GM12878 (cell line): ENCODE data around the gene BTNL8. TPM values are rescaled to one million over a fixed set of nuclear protein-coding genes. Genes with fewer than 3 reads are reported as not detected.

Experiments
- ATAC-seq: fragments of 200-7000 bp; cut with Tn5 transposase; 3 replicates; pipeline ENCODE4 v1.9.1; 2020; ENCODE audit warnings: mild to moderate bottlenecking, moderate library complexity
- BruUV-seq: library from RNA; stranded (reverse); fragments of 400-500 nt; replicated peaks from 2 replicates; lab custom pipeline; 2021; lab: Mats Ljungman, UMichigan
- CTCF ChIA-PET: fragments of 300-600 bp; sonication (Branson Sonifier 250); formaldehyde crosslinking; extraction: SDS; loops from one replicate; lab custom pipeline; 2021; ENCODE audit warnings: inconsistent platforms; lab: Yijun Ruan, JAX
- POLR2A ChIA-PET: fragments of 350-600 bp; formaldehyde crosslinking; extraction: SDS; loops from one replicate; lab custom pipeline; 2021; ENCODE audit warnings: inconsistent platforms; lab: Charles Lee
- RAD21 ChIA-PET: fragments of 300-600 bp; sonication (Branson Sonifier 250); formaldehyde crosslinking; loops from one replicate; lab custom pipeline; 2023; ENCODE audit warnings: antibody characterized with exemption; ENCODE audit not compliant: unreplicated experiment; lab: Charles Lee
- SMC1A ChIA-PET: fragments of 300-600 bp; sonication (Branson Sonifier 250); formaldehyde crosslinking; loops from one replicate; lab custom pipeline; 2023; ENCODE audit not compliant: unreplicated experiment, uncharacterized antibody; lab: Charles Lee
- DNase-seq: peaks from one replicate; pipeline ENCODE4 v3.0.0-alpha.2; 2011; ENCODE audit warnings: low read depth, low spot score
- FAIRE-seq: peaks from 3 replicates; lab custom pipeline; 2011; peaks lifted over from hg19 to GRCh38; lab: Jason Lieb, UNC
- H2AFZ ChIP-seq: 2 replicates; pipeline ENCODE4 v1.6.0; 2011; ENCODE audit warnings: low read depth, low read length, control low read depth; ENCODE audit not compliant: control insufficient read depth
- H3K27ac ChIP-seq: 2 replicates; pipeline ENCODE4 v1.5.1; 2011; ENCODE audit warnings: control low read depth; ENCODE audit not compliant: control insufficient read depth, insufficient read depth
- H3K27me3 ChIP-seq, 2 experiments: replicated peaks in 1 of 2; 2 replicates each; pipeline versions ENCODE4 v1.6.0 to v1.6.1; 2011; ENCODE audit warnings: low read length in 1 of 2; ENCODE audit not compliant: control insufficient read depth in 2 of 2, insufficient read depth in 2 of 2
- H3K36me3 ChIP-seq, 2 experiments: 2 replicates each; pipeline ENCODE4 v1.5.1; 2011; ENCODE audit warnings: low read length in 1 of 2; ENCODE audit not compliant: control insufficient read depth in 2 of 2, insufficient read depth in 2 of 2
- H3K4me1 ChIP-seq: 2 replicates; pipeline ENCODE4 v1.6.1; 2011; ENCODE audit warnings: mild to moderate bottlenecking, low read length, moderate library complexity, mixed read lengths; ENCODE audit not compliant: control insufficient read depth, insufficient read depth
- H3K4me2 ChIP-seq: 2 replicates; pipeline ENCODE4 v1.6.0; 2011; ENCODE audit warnings: control low read depth; ENCODE audit not compliant: control insufficient read depth, insufficient read depth
- H3K4me3 ChIP-seq: fragments of 200-600 bp; sonication (generic); 2 replicates; pipeline ENCODE4 v1.5.1; 2016
- H3K79me2 ChIP-seq: 2 replicates; pipeline ENCODE4 v1.6.0; 2011; ENCODE audit warnings: low read length; ENCODE audit not compliant: control insufficient read depth, insufficient read depth
- H3K9ac ChIP-seq: 2 replicates; pipeline ENCODE4 v1.8.0; 2011; ENCODE audit warnings: low read length, control low read depth, mixed read lengths; ENCODE audit not compliant: control insufficient read depth, insufficient read depth
- H3K9me3 ChIP-seq: replicated peaks from 3 replicates; pipeline ENCODE4 v1.5.1; 2011; ENCODE audit warnings: mild to moderate bottlenecking, low read length; ENCODE audit not compliant: control insufficient read depth, insufficient read depth
- H4K20me1 ChIP-seq: 2 replicates; pipeline ENCODE4 v1.6.0; 2011; ENCODE audit not compliant: control insufficient read depth, insufficient read depth
- BMI1 ChIP-seq: fragments of 450-650 bp; IDR thresholded peaks from 2 replicates; pipeline ENCODE4 v1.6.1; 2016; ENCODE audit warnings: mild to moderate bottlenecking, moderate library complexity, borderline replicate concordance
- EGR1 ChIP-seq, 2 experiments: IDR thresholded peaks; 1 replicate in 1 of 2; 2 replicates in 1 of 2; pipeline ENCODE4 v1.6.1; 2011 to 2012; ENCODE audit warnings: low read depth in 2 of 2, low read length in 2 of 2, borderline replicate concordance in 1 of 2, mild to moderate bottlenecking in 1 of 2, moderate library complexity in 1 of 2
- IKZF1 ChIP-seq: fragments of 450-650 bp; conservative IDR thresholded peaks from 2 replicates; pipeline ENCODE4 v1.6.1; 2017; ENCODE audit warnings: antibody characterized with exemption, mild to moderate bottlenecking
- MYB ChIP-seq: fragments of 150-350 bp; IDR thresholded peaks from 2 replicates; pipeline ENCODE4 v1.6.1; 2014; ENCODE audit warnings: mild to moderate bottlenecking, low read depth, low read length, borderline replicate concordance
- NFIC ChIP-seq: IDR thresholded peaks from 2 replicates; pipeline ENCODE4 v1.6.1; 2012; ENCODE audit warnings: low read depth, mild to moderate bottlenecking, inconsistent platforms, low read length, moderate library complexity
- NFYB ChIP-seq: IDR thresholded peaks from 2 replicates; pipeline ENCODE4 v1.6.1; 2011; ENCODE audit warnings: low read depth, mild to moderate bottlenecking, low read length, improper control_type of control experiment, moderate library complexity; ENCODE audit not compliant: insufficient read depth
- NR2C1 ChIP-seq: fragments of 450-650 bp; IDR thresholded peaks from 2 replicates; pipeline ENCODE4 v1.6.1; 2017; ENCODE audit warnings: antibody characterized with exemption, mild to moderate bottlenecking, moderate library complexity
- RAD51 ChIP-seq: fragments of 450-650 bp; IDR thresholded peaks from 2 replicates; pipeline ENCODE4 v1.6.1; 2016; ENCODE audit warnings: moderate library complexity, mild to moderate bottlenecking, inconsistent platforms
- RELA ChIP-seq: fragments of 450-650 bp; IDR thresholded peaks from 2 replicates; pipeline ENCODE4 v1.8.0; 2014; ENCODE audit warnings: borderline replicate concordance; ENCODE audit not compliant: partially characterized antibody
- SIX5 ChIP-seq: IDR thresholded peaks from 2 replicates; pipeline ENCODE4 v1.6.1; 2011; ENCODE audit warnings: mild to moderate bottlenecking, low read depth, low read length, moderate library complexity; ENCODE audit not compliant: severe bottlenecking
- SREBF1 ChIP-seq: IDR thresholded peaks from 2 replicates; pipeline ENCODE4 v1.6.1; 2012; ENCODE audit warnings: mild to moderate bottlenecking, low read length
- TCF12 ChIP-seq: IDR thresholded peaks from 2 replicates; pipeline ENCODE4 v1.6.1; 2011; ENCODE audit warnings: low read depth, mild to moderate bottlenecking, low read length
- WGBS: methylation state at CpG from one replicate; pipeline ENCODE4 v1.1.6; 2016; ENCODE audit warnings: low lambda C conversion rate; ENCODE audit not compliant: insufficient replicate concordance, insufficient coverage; ENCODE audit errors: missing lambda C conversion rate; 5-methylcytosine and 5-hydroxymethylcytosine counted together
- in situ Hi-C: fragments of 300-500 bp; cut with MboI; formaldehyde crosslinking; loops from 9 replicates; pipeline ENCODE4 v1.14.3; 2018; ENCODE audit warnings: mixed read lengths
- intact Hi-C: fragments of 100-400 bp; cut with micrococcal nuclease; formaldehyde crosslinking; loops from one replicate; pipeline ENCODE4 v1.14.2; 2022; ENCODE audit not compliant: unreplicated experiment
- polyA plus RNA-seq, 11 experiments: library from polyadenylated mRNA; depleted of rRNA in 4 of 11; unstranded in 6 of 11; stranded (reverse) in 5 of 11; fragments of >200 nt; fragmentation: Nextera tagmentation in 4 of 11; fragmentation: Illumina TruSeq in 1 of 11; extraction: Ambion mirVana in 4 of 11; extraction: Trizol in 1 of 11; gene quantifications; 1 replicate in 1 of 11; 2 replicates in 10 of 11; pipeline versions ENCODE4 v1.2.1 to v1.2.3, GENCODE V29; 2011 to 2016; ENCODE audit warnings: inconsistent platforms in 2 of 11, missing spikeins in 2 of 11, low read depth in 1 of 11
- total RNA-seq, 4 experiments: library from RNA; depleted of rRNA in 3 of 4; stranded (reverse); fragments of >200 nt in 3 of 4; fragmentation: Illumina TruSeq in 1 of 4; extraction: Trizol in 1 of 4; gene quantifications; 2 replicates each; pipeline versions ENCODE4 v1.2.1 to v1.2.3, GENCODE V29; 2013 to 2021
- TF ChIP-seq, protein P1 (sequence below): fragments of 450-650 bp; IDR thresholded peaks from 2 replicates; pipeline ENCODE4 v1.6.1; 2017; ENCODE audit warnings: antibody characterized with exemption, mild to moderate bottlenecking, moderate library complexity
- TF ChIP-seq, protein P2 (sequence below): IDR thresholded peaks from 2 replicates; pipeline ENCODE4 v1.6.1; 2012; ENCODE audit warnings: low read depth, low read length, improper control_type of control experiment
- TF ChIP-seq, protein P3 (sequence below): fragments of 450-650 bp; IDR thresholded peaks from 2 replicates; pipeline ENCODE4 v1.6.1; 2017; ENCODE audit warnings: mild to moderate bottlenecking, moderate library complexity
- TF ChIP-seq, protein P4 (sequence below): IDR thresholded peaks from 2 replicates; pipeline ENCODE4 v1.6.1; 2012; ENCODE audit warnings: low read length, inconsistent platforms

BTNL8 gene
- total and polyA plus RNA-seq, 10 of the 15 experiments (the other 5 are each of a cell fraction or from before 2014, with no cell fraction given) = 0.13 to 3.4 (median 0.26) TPM; not detected in 2

- Histone ChIP-seq H3K9ac (no peak overlapping the region), H3K4me1 (peaks cover 12% of the 10 kb centered on the region), H3K36me3 (no peaks in the 10 kb centered on the region), H3K4me3 (no peak overlapping the region), H2AFZ (no peak overlapping the region), H3K27ac (no peak overlapping the region), H3K79me2 (no peaks in the 10 kb centered on the region), H3K9me3 (no peaks in the 10 kb centered on the region; the same call in 1 of the 3 replicates), H3K4me2 (no peak overlapping the region), H3K27me3 (no peaks in the 10 kb centered on the region), H4K20me1 (no peaks in the 10 kb centered on the region)
- intact Hi-C loops (loop anchor here (10.0 kb wide), 1 partner anchor 177 kb away; no protein-coding TSS in a partner anchor), in situ Hi-C loops (no loop called here)
- SMC1A ChIA-PET = interaction anchor here (1.2 to 2.1 kb wide), 3 partner anchors 18 to 73 kb away, joined by 3 to 5 read pairs (median 5); no protein-coding TSS in a partner anchor
- RAD21 ChIA-PET = no interaction called here
- DNase-seq (no peak), ATAC-seq (no peak), FAIRE-seq (no peak)
- WGBS = 100% methylated on average over 1 of the region's 1 CpG
- CTCF ChIA-PET = no interaction called here
- POLR2A ChIA-PET = no interaction called here
- no TSS peak for BruUV-seq
- TF ChIP-seq, protein P1, sequence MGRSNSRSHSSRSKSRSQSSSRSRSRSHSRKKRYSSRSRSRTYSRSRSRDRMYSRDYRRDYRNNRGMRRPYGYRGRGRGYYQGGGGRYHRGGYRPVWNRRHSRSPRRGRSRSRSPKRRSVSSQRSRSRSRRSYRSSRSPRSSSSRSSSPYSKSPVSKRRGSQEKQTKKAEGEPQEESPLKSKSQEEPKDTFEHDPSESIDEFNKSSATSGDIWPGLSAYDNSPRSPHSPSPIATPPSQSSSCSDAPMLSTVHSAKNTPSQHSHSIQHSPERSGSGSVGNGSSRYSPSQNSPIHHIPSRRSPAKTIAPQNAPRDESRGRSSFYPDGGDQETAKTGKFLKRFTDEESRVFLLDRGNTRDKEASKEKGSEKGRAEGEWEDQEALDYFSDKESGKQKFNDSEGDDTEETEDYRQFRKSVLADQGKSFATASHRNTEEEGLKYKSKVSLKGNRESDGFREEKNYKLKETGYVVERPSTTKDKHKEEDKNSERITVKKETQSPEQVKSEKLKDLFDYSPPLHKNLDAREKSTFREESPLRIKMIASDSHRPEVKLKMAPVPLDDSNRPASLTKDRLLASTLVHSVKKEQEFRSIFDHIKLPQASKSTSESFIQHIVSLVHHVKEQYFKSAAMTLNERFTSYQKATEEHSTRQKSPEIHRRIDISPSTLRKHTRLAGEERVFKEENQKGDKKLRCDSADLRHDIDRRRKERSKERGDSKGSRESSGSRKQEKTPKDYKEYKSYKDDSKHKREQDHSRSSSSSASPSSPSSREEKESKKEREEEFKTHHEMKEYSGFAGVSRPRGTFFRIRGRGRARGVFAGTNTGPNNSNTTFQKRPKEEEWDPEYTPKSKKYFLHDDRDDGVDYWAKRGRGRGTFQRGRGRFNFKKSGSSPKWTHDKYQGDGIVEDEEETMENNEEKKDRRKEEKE = no peak
- TF ChIP-seq IKZF1 = no peak
- TF ChIP-seq SIX5 = no peak
- TF ChIP-seq, protein P2, sequence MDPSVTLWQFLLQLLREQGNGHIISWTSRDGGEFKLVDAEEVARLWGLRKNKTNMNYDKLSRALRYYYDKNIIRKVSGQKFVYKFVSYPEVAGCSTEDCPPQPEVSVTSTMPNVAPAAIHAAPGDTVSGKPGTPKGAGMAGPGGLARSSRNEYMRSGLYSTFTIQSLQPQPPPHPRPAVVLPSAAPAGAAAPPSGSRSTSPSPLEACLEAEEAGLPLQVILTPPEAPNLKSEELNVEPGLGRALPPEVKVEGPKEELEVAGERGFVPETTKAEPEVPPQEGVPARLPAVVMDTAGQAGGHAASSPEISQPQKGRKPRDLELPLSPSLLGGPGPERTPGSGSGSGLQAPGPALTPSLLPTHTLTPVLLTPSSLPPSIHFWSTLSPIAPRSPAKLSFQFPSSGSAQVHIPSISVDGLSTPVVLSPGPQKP = no peak
- TF ChIP-seq SREBF1 = no peak
- TF ChIP-seq, protein P3, sequence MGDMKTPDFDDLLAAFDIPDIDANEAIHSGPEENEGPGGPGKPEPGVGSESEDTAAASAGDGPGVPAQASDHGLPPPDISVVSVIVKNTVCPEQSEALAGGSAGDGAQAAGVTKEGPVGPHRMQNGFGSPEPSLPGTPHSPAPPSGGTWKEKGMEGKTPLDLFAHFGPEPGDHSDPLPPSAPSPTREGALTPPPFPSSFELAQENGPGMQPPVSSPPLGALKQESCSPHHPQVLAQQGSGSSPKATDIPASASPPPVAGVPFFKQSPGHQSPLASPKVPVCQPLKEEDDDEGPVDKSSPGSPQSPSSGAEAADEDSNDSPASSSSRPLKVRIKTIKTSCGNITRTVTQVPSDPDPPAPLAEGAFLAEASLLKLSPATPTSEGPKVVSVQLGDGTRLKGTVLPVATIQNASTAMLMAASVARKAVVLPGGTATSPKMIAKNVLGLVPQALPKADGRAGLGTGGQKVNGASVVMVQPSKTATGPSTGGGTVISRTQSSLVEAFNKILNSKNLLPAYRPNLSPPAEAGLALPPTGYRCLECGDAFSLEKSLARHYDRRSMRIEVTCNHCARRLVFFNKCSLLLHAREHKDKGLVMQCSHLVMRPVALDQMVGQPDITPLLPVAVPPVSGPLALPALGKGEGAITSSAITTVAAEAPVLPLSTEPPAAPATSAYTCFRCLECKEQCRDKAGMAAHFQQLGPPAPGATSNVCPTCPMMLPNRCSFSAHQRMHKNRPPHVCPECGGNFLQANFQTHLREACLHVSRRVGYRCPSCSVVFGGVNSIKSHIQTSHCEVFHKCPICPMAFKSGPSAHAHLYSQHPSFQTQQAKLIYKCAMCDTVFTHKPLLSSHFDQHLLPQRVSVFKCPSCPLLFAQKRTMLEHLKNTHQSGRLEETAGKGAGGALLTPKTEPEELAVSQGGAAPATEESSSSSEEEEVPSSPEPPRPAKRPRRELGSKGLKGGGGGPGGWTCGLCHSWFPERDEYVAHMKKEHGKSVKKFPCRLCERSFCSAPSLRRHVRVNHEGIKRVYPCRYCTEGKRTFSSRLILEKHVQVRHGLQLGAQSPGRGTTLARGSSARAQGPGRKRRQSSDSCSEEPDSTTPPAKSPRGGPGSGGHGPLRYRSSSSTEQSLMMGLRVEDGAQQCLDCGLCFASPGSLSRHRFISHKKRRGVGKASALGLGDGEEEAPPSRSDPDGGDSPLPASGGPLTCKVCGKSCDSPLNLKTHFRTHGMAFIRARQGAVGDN = no peak
- no peak for TF ChIP-seq NFYB
- no peak for TF ChIP-seq NFIC
- TF ChIP-seq NR2C1 = no peak
- TF ChIP-seq MYB = no peak
- no peak for TF ChIP-seq BMI1
- TF ChIP-seq, protein P4, sequence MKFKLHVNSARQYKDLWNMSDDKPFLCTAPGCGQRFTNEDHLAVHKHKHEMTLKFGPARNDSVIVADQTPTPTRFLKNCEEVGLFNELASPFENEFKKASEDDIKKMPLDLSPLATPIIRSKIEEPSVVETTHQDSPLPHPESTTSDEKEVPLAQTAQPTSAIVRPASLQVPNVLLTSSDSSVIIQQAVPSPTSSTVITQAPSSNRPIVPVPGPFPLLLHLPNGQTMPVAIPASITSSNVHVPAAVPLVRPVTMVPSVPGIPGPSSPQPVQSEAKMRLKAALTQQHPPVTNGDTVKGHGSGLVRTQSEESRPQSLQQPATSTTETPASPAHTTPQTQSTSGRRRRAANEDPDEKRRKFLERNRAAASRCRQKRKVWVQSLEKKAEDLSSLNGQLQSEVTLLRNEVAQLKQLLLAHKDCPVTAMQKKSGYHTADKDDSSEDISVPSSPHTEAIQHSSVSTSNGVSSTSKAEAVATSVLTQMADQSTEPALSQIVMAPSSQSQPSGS = no peak
- no peak for TF ChIP-seq TCF12
- no peak for TF ChIP-seq EGR1 (IDR thresholded peaks at IDR 0.05; ENCODE audit: borderline replicate concordance in 1 of 2, low read depth in 2 of 2, low read length in 2 of 2)
- no peak for TF ChIP-seq RAD51
- no peak for TF ChIP-seq RELA
These were observed 78.9 kb downstream of the BTNL8 start for GRCh38 chr5:180977852-180978251.
